ENCODE data around the gene MOB3A. TPM values are rescaled to one million over a fixed set of nuclear protein-coding genes. Genes with fewer than 3 reads are reported as not detected.
A peak's percentile ranks its signal among the peaks of the same experiment; 100 is the strongest.

Gene MOB3A
- total and polyA plus RNA-seq, 2 of the 13 experiments (the other 11 are each of a cell fraction or from before 2014, with no cell fraction given): 3.5 to 17.8 TPM

GRCh38 chr19:2059422-2060201, 36.5 kb downstream of the MOB3A start (continued):
- peak; percentile 90 for TF ChIP-seq ARID4A (CRISPR knock-in tag; IDR thresholded peaks at IDR 0.05; ENCODE audit: borderline replicate concordance)
- TF ChIP-seq SNRNP70 (IDR thresholded peaks at IDR 0.05; ENCODE audit: low read depth, low read length): no peak
- TF ChIP-seq HNF1A (IDR thresholded peaks at IDR 0.05; ENCODE audit: low read depth): no peak; the same call in 1 of the 2 replicates
- peak; percentile 65; the same call in 1 of the 2 replicates for TF ChIP-seq HNF1A (CRISPR knock-in tag; IDR thresholded peaks at IDR 0.05; ENCODE audit: borderline replicate concordance)
- no peak for TF ChIP-seq JARID2 (CRISPR knock-in tag; IDR thresholded peaks at IDR 0.05; ENCODE audit: insufficient replicate concordance)
- TF ChIP-seq HMGXB4 (CRISPR knock-in tag; IDR thresholded peaks at IDR 0.05; ENCODE audit: borderline replicate concordance in 1 of 2, low read depth in 1 of 2): peak; percentile 12 to 57; a peak in 1 of 4 replicates
- TF ChIP-seq ZNF850 (CRISPR knock-in tag; conservative IDR thresholded peaks at IDR 0.05): no peak; the same call in 1 of the 2 replicates
- TF ChIP-seq KLF6 (CRISPR knock-in tag; IDR thresholded peaks at IDR 0.05): peak; percentile 57
- peak; percentile 68; the same call in 1 of the 2 replicates for TF ChIP-seq ZNF609 (CRISPR knock-in tag; IDR thresholded peaks at IDR 0.05; ENCODE audit: borderline replicate concordance)
- TF ChIP-seq MAFG (CRISPR knock-in tag; IDR thresholded peaks at IDR 0.05): no peak
- peak; percentile 85 for TF ChIP-seq ZSCAN25 (CRISPR knock-in tag; IDR thresholded peaks at IDR 0.05)

Measured in HepG2 (cell line).